GM19328 (cell line): ENCODE measurements around the gene CCDC85C.

Experiments used
- ATAC-seq: cut with Tn5 transposase; IDR thresholded peaks from one replicate; pipeline ENCODE4 v1.9.1; 2021; ENCODE audit warnings: mild to moderate bottlenecking, moderate library complexity; ENCODE audit not compliant: unreplicated experiment

The CCDC85C gene

DNA sequence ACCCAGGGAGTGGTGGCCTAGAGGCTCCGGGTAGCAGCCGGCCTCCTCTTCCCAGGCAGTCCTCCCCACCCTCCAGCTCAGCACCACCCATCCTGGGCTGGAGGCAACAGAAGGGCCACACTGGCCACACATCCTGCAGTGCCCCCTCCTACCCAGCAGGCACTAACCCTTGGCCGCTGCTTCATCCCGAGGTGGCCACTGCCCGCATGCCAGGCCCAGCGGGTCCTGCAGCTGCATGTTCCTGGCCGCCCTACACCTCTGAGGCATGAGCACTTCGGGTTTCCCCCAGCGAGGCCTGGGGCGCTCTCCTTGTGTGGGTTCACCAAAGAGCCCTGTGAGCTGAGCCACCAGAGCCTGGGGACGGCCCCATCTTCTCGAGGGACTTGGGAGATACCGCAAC lies 61.4 kb downstream of the CCDC85C start:
- ATAC-seq = no peak

DNA sequence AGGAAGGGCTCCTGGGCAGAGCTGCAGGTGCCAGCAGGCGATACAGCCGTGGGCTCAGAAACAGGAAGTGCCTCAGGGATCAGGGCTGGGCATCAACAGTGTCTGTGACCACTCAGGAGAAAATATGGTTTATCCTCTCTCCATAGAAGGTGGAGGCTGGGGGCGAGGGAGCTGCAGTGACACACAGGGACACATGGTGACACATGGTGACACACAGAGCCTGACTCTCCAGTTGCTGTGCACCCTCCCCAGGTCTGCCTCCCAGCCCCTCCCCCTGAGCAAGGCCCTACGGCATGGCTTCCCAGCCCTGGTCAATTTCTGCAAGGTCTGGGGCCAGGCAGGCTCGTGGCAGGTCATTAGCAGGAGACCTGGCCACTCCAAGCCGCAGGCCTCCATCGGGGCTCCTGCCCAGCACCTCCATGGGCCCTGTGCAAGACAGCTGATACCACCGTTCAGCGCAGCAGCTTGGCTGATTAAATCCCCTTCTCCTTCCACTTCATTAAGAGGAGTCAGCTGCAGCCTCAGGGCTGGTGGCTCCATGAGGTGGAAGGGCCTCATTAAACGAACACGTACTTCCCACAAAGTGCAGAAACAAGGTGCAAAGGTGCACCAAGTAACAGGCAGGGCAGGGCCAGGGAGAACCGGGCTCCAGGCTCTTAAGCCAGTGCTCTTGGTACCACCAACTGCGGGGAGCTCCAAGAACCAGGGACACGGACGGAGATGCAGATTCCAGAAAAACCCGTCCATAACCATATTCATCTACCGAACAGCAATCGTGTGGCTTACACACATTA lies 62.1 kb downstream of the CCDC85C start:
- no peak for ATAC-seq

DNA sequence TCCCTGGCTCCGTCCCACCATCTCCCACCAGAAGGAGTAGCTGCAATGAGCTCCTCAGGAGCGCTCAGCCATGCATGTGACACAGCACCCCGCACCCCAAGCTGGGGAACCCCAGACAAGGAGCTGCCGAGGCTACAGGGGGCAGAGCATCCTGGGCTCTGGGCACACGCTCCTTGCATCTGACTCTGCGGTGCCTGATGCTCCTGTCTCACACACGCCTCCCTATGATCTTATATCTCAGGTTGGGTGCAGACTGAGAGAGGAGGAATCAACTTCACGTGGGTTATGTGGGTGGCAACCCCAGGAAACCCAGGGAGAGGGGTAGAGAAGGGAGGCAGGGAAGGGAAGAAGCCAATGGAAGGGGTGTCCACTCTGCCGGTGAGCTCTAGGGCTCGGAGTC lies 62.8 kb downstream of the CCDC85C start:
- ATAC-seq = no peak

- no peak for ATAC-seq
These were observed 63.6 kb downstream of the CCDC85C start for GRCh38 chr14:99540196-99541032.

- no peak for ATAC-seq
These were observed 64.5 kb downstream of the CCDC85C start for GRCh38 chr14:99539491-99539890.

GRCh38 chr14:99538733-99539132 lies 65.3 kb downstream of the CCDC85C start:
- ATAC-seq = no peak

DNA sequence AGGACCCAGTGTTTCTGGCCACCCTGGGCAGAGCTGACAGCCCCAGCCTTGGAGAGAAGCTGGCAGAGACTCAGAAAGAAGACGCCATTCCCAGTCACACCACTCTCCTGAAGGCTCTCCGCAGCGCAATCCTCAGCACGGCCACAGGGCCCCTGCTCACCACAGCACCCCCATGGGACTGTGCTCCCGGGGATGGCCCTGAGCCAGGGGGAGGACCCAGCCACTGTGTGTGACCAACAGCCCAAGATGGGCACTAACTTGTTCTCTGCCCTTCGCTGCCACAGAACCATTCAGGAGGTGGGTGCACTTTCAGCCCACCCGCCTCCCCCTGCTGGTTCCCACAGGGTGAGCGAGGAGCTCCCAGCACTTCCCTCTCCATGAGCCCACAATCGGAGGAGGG lies 65.7 kb downstream of the CCDC85C start:
- no peak for ATAC-seq

DNA sequence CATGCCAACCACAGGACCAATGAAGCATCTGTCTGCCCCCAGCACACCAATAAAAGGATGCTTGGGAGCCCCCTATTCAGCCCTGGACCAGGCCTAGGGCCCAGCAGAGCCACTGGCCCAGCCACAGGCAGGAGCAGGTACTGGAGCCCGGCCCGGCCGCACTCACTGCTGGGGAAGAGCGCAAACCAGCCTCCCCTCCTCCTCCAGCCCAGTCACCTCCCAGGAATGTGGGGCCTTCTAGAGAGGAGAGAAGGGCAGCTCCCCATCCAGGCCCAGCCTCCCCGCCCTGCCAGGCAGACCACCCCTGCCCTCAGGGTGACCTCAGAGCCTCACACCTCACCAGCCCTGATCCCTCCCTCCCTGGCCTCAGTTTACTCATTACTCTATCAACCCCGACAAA lies 66.6 kb downstream of the CCDC85C start:
- ATAC-seq = no peak

DNA sequence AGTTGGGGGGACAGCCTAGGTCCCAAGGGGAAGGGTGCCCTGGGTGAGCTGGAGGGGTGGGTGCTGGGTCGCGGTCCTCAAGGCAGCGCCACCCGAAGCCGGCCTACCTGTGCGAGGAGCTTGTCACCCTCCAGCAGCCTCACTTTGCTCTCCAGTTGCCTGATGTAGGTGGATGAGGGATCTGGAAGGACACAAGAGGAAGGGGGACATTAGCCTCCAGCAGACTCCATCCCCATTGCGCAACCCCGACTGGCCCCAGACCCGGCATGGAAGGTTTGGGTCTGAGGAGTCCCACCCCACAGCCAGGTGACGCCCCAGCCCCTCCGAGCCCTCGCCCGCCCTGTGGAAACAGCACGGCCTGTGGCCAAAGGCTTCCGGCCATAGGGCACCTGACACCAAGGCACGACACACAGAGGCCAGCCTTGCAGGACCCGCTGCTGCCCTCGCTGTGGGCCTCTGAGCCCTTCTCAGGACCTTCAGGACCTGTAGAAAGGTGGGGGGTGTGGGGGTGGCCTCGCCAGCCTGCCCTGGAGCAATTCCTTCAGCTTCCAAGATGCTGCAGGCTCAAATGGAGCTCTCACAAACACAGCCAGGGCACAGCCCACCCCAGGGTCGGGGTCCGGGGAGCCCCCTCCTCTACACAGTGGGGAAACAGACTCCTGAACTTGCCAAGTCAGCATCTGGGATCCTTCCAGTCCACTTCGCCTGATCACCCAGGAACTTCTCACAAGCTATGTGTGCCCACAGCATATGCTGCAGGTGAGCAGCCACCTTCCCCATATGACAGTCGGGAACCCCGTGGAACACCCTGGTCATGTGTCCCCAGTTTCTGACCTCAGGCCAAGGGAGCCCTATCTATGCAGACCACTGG lies 67.9 kb downstream of the CCDC85C start:
- no peak for ATAC-seq

GRCh38 chr14:99535448-99535847 lies 68.6 kb downstream of the CCDC85C start:
- no peak for ATAC-seq

DNA sequence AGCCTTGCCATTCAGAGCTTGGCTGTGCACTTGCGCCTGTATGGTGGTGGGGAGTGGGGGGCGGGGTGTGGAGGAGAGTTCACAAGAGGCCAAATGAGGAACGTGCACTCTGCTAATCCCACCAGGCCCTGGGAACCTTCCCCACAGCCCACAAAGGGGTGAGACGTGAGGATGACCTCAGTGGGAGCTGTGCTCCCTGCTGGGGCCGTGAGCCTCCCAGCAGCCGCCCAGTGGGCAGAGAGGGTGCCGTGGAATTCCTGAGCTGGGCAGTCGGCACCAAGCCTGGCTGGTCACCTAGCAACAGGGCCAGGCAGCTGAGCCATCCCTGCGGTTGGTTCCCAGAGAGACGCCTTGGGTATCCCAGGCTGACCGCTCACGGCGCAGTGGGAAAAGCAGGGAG lies 69.1 kb downstream of the CCDC85C start:
- ATAC-seq = no peak

- ATAC-seq = no peak
These were observed 69.7 kb downstream of the CCDC85C start for GRCh38 chr14:99534333-99534732.

GRCh38 chr14:99532310-99532709 lies 71.7 kb downstream of the CCDC85C start:
- no peak for ATAC-seq

- ATAC-seq = no peak
These were observed 72.5 kb downstream of the CCDC85C start for GRCh38 chr14:99531251-99532096.

GRCh38 chr14:99530407-99531155 lies 73.4 kb downstream of the CCDC85C start:
- ATAC-seq = no peak

DNA sequence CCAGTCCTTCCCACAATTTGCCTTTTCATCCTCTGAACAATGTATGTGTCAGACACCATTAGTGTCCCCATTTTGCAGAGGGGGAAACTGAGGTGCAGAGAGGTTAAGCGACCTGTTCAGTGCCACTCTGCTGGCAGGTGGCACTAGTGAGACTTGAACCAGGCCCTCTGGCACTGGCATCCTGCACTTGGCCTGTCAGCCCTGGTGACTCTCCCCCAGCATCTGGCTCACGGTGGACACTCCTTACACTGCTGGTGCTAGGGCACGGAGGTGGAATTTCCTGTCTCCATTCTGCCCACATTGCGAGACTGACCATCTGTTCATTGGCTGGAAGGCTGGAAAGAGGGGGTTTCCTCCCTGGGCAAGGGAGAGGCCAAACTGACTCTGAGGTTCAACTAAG lies 74.1 kb downstream of the CCDC85C start:
- no peak for ATAC-seq

- no peak for ATAC-seq
These were observed 76.5 kb downstream of the CCDC85C start for GRCh38 chr14:99527427-99528076.

- ATAC-seq = no peak
These were observed 77.0 kb downstream of the CCDC85C start for GRCh38 chr14:99527026-99527425.

DNA sequence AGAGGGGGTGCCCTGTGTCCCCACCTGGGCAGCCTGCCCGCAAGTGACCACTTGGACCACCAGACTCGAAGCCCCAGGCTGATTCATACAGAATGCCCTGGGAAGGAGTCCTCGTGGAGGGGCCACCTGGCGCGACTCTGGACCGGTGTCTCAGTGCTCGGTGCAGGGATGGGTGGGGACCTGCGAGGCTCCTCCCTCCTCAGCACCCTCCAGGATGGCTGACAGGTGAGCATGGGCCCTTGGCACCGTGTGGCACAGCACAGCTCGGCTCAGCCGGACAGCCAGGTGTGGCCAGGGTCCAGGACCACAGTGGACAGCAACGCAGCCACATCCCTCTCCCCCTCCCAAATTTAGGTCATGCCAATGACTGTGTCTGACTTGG lies 78.3 kb downstream of the CCDC85C start:
- no peak for ATAC-seq
